GM12892 (cell line): ENCODE data around the gene C10orf71.

Source experiments
- DNase-seq: peaks from one replicate; pipeline ENCODE4 v3.0.0; 2011; ENCODE audit not compliant: insufficient read length
- FAIRE-seq: peaks from 2 replicates; lab custom pipeline; 2011; peaks lifted over from hg19 to GRCh38; lab: Jason Lieb, UNC
- POLR2A ChIP-seq: IDR thresholded peaks from 2 replicates; pipeline ENCODE4 v1.6.1; 2011; ENCODE audit warnings: low read depth, low read length, control low read depth
- POLR2AphosphoS5 ChIP-seq: IDR thresholded peaks from 2 replicates; pipeline ENCODE4 v1.6.1; 2011; ENCODE audit warnings: low read depth, low read length, control low read depth
- TAF1 ChIP-seq: IDR thresholded peaks from 2 replicates; pipeline ENCODE4 v1.6.1; 2011; ENCODE audit warnings: low read depth, mild to moderate bottlenecking, control low read depth, low read length, borderline replicate concordance

C10orf71 gene

DNA sequence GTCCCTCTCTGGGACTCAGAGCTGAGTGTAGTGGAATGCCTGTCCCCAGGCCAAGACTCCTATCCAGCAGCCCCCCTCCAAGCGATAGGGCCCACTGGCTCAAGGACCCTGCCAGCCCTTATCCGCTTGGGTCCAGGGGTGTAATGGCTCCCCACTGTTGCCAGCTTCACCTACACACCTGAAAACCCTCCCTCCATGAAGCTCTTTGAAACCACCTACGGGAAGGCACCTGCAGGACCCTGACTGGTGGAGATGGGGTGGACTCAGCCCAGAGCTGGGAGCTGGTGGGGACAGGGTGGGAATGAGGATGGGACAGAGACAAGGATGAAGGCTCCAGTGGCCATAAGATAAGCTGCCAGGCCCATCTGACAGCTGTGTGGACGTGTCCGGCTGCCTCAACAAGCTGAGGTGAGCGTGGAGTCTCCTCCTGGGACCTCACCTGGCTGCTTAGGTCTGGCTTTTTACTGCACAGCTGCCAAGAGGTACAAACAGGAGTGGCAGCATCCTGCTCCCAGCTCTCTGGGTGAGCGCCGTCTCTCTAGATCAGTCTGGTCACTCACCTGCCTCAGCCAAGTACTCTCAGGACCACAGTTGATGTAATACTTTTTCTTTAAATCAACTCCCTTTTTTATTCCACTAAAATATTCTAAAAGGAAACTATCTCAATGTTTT, 55.1 kb downstream of the C10orf71 start:
- FAIRE-seq (no peak), DNase-seq (no peak)
- no peak for TF ChIP-seq POLR2A
- no peak for TF ChIP-seq POLR2AphosphoS5
- no peak for TF ChIP-seq TAF1

DNA sequence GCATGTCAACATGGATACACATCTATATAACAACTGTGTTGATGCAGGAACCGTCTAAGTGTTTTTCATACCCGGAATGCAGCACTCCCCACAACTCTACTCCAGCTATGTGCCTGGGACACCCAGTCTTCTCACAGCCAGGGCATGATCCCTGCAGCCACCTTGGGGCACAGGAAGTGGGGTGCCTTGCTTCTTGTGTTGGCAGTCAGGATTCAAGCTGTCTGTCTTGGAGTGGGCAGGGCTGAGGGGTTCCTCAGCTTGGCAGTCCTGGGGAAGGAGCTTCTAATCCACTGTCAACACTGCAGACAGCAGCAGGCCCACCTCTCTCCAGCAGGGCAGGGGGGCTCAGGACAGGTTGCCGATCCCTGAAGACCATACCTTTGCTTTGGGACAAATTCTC, 55.6 kb downstream of the C10orf71 start:
- TF ChIP-seq TAF1 (no peak), POLR2AphosphoS5 (no peak), POLR2A (no peak)
- FAIRE-seq (no peak), DNase-seq (no peak)

DNA sequence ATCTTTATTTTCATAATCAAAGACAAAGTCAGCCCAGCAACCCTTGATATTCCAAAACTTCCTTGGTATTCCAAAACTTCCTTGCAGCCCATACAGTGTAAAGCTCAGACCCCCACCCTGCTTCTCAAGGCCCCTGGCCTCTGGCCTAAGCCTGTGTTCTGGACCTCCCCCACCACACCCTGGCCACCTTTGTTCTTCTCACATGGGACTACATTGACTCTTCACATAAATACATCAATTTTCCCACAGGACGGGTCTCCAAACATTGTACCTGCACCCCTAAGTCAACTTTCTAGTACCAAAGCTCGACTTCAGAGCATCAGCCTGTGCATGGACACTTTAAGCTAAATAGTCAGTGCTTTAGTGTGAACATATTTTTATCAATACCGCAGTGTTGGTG, 56.3 kb downstream of the C10orf71 start:
- no peak for DNase-seq
- no peak for TF ChIP-seq POLR2A
- TF ChIP-seq TAF1: no peak
- no peak for TF ChIP-seq POLR2AphosphoS5
- no peak for FAIRE-seq

DNA sequence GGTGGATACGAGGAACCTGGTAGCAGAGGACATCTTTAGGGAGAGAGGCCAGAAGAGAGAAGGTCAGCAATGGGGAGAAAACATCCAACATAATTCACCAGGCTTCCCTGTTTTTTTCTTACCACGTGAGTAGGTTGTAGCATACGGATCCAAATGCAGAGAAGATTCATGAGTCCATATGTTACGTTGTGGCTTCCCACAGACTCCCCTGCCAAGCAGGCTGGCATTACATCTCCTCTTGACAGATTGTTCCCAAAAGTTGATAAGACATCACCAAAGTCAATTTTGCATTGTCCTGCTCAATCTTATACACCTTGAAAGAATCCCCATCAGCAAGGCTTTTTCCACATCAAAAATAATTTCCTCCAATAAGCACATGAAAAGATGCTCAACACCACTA, 57.2 kb downstream of the C10orf71 start:
- DNase-seq: no peak
- FAIRE-seq: no peak

DNA sequence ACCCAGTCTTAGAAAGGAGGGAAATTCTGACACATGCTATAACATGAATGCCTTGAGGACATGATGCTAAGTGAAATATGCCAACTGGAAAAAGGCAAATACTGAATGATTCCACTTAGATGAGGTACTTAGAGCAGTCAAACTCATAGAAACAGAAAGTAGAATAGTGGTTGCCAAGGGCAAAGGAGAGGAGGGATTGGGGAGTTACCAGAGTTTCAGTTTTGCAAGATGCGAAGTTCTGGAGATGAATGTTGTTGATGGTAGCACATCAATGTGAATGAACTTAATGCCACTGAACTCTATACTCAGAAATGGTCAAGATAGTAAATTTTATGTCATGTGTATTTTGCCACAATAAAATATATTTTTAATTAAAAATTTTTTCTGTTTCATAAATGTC, 58.0 kb downstream of the C10orf71 start:
- FAIRE-seq: no peak
- DNase-seq: no peak
- TF ChIP-seq POLR2AphosphoS5: no peak
- TF ChIP-seq POLR2A: no peak

More for the DNA sequence above, 57.2 kb downstream of the C10orf71 start:
- TF ChIP-seq POLR2AphosphoS5 (no peak), TAF1 (no peak), POLR2A (no peak)

DNA sequence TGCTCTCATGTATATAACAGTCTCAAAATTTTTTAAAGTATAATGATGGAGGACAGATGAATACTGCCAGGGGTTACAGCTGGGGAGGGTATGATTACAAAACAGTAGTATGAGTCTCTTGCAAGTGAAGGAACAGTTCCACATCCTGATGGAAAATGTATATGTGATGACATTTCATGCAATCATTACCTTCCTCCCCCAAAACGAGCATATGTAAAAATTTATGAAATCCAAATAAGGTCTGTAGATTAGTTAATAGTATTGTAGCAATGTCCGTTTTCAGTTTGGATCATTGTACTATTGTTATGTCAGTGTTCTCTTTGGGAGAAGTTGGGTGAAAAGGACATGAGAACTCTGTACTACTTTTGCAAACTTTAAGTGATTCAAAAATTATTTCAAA, 58.9 kb downstream of the C10orf71 start:
- DNase-seq (no peak), FAIRE-seq (no peak)
- TF ChIP-seq POLR2A: no peak
- no peak for TF ChIP-seq POLR2AphosphoS5
- no peak for TF ChIP-seq TAF1

DNA sequence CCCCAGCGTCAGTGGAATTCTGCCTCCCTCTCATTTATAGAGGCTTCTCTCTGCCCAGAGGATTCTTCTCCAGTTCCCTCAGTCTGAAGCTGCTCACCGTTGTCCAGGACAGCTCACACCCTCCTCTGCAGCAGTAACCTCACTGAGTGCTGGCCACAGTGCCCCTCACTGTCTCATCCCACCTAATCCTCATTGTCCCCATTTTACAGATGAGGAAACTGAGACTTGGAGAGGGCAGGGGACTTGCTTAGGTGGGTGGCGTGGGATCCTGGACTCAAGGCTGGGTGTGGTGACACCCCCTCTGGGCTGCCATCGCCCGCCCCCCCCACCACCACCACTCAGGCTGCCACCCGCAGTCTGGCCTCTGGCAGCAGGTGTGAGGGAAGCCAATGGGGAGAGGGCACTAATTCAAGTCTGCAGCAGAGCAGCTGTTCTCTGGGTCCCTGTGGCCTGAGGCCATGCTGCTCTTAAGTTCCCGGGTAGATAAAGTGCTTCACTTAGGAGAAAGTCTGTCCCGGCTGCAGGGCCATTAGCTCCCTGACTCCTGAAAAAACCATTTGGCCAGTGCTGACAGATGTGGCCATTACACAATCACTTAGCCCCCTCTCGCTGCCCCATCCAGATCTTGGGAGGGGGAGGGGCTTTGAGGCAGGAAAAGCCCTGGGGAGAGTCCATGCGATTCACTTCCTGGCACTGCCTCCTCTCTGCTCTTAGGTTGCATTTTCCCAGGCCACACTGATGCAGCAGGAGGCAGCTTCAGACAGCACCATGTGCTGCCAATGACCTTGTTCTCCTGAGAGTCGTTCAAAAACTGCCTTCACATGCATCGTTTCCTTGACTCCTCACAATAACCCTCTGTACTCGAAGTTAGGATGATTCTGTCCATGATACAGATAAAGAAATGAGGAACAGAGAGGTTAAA, 60.6 kb downstream of the C10orf71 start:
- FAIRE-seq: no peak
- no peak for DNase-seq
- no peak for TF ChIP-seq POLR2A
- no peak for TF ChIP-seq POLR2AphosphoS5
- TF ChIP-seq TAF1: no peak

DNA sequence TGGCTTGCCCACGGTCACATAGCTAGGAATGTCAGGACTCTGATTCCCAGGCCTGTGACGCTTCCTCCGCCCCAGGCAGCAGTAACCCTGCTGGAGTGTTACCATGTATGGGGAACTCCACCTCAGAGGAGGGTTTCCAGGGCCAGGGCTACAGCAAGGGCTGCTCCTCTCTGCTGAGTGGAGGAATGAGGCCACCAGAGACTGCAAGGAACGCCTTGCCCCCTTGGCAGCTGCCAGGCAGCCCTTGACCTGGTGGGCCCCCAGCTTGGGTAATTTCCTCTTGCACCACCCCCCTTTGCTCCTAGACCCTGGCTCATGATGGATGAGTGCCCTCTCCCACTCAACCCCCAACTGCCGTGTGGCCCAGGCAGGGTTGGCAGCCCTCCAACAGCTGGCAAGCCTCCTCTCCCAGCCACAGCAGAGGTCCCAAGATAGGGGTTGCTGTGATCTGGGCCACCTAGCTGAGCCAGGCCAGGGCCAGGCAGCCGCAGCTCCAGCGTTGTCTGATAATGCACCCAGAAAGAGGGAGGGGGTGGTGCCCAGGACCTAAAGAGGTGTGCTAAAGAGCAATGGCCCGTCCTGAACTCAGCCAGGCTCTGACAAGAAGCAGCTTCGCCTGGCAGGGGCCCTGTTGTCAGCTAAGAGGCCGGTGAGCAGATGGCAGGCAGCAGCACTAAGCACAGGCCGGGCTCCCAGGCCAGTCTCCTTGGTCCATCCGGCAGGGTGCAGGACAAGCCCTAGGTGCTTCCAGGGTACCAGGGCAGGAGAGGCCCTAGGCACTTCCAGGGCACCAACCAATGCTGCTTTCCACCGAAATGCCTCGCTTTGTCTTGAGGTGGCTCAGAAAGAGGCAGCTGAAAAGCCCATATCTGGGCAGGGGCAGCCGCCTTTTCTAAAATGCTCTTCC, 61.6 kb downstream of the C10orf71 start:
- no peak for TF ChIP-seq TAF1
- TF ChIP-seq POLR2A: no peak
- no peak for TF ChIP-seq POLR2AphosphoS5
- no peak for DNase-seq
- no peak for FAIRE-seq

DNA sequence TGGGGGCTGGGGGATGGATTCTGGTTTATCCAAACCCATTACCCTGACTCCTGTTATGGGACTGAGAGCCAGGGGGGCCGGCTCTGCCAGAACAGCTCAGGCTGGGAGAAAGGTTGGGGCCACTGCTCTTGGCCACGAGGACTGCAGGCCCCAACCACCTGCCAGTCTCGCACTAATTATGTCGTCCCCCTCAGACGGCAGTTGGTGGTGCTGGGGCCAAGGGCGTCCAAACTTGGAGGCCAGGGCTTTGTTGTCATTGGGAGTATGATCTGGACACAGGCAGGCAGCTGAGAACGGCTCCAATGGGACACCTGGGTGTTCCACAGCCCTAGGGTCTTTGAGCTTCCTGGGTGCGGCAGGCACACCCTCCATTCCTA, 62.2 kb downstream of the C10orf71 start:
- DNase-seq (no peak), FAIRE-seq (no peak)
- TF ChIP-seq POLR2A: no peak
- TF ChIP-seq TAF1: no peak
- TF ChIP-seq POLR2AphosphoS5: no peak

DNA sequence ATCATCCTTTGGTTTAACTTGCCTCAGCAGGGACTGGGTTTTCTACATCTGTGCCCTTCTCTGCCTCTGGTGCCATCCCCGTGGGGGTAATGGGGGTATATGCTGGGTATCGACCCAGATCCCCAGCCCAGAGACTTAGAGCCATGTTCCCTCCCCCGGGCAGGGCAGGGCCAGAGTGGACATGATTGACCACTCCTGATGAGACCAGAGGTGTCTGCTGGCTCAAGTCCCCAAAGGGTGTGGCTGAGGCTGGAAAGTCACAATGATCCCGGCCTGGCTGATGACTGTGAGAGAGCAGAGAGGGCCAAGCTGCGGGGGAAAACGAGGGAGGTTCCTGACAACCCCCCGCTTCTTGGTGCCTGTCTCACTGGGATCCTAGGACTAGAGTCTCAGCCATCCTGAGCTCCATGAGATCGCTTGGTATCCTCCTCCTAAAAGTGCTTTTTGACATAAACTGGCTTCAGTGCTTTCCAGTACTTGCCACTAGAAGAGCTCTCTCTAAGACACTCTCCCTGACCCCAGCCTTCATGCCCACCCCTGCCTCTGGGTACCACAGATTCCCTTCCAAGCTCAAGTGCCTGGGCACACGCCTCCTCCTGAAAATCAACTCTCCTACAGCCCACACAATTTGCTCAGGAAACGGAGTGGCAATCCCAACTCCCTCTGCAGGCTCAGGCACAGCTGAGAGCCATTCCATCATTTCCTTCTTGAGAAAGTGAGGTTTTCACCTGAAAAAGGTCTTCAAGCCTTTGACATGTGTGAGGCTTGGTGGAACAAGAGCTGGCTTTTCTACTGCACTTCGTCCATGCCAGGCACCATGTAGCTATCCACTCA, 63.0 kb downstream of the C10orf71 start:
- FAIRE-seq (no peak), DNase-seq (no peak)
- no peak for TF ChIP-seq POLR2A
- no peak for TF ChIP-seq POLR2AphosphoS5
- no peak for TF ChIP-seq TAF1
